ENCODE measurements around the gene ZNF738. TPM values are rescaled to one million over a fixed set of nuclear protein-coding genes. Genes with fewer than 3 reads are reported as not detected.
"Not testable (repeated sequence)": the region's sequence is repeated elsewhere in the genome, so short reads cannot be mapped to it uniquely, and the experiment has no call there.

ZNF738 gene
- 10 to 100 TPM in 1 of 5 experiments, 1 to 10 TPM in 4; 6.4 to 11.4 (median 9.8) TPM for total RNA-seq
- polyA plus RNA-seq: 1 to 10 TPM; 2.6 to 4.2 TPM
- 4.0 reads per million, percentile 21 among the genes with 10 or more reads in this experiment for total RNA-seq

- Mint-ChIP-seq H3K36me3 (peaks cover 6 to 33% (median 18%) of the 10 kb centered on the region in 5 donors), H3K27me3 (no peaks in the 10 kb centered on the region), H3K9me3 (peaks cover 0 to 16% (median 0%) of the 10 kb centered on the region in 11 donors), H3K4me3 (peak within 1 kb of the TSS; percentile 93 to 99 (median 98)), H3K27ac (peak within 1 kb of the TSS; percentile 85 to 98 (median 91)), H3K4me1 (peaks cover 6 to 17% (median 14%) of the 10 kb centered on the region in 7 donors)
- POLR2A ChIA-PET: interaction anchor here (0.6 to 3.4 kb wide), 4 partner anchors 27 to 492 kb away, joined by 3 to 20 read pairs (median 4); partner anchors contain the start of genes ZNF493 and ZNF708
- peaks cover 0 to 6% of the 10 kb centered on the region in 2 donors for H3K4me1 ChIP-seq (ENCODE audit: control insufficient read depth in 2 of 2, insufficient read depth in 2 of 2, low read length in 2 of 2)
- CTCF ChIA-PET: interaction anchor here (1.0 kb wide), 1 partner anchor 30 kb away, joined by 4 read pairs; no protein-coding TSS in a partner anchor
- peak; percentile 59 to 87 (median 76) for DNase-seq
- no peaks in the 10 kb centered on the region for H3K9me3 ChIP-seq (ENCODE audit: control insufficient read depth in 2 of 3, low read length in 3 of 3)
- peak within 1 kb of the TSS; percentile 77 for H3K27ac ChIP-seq (ENCODE audit: low read depth, low read length)
- intact Hi-C loops (cut with micrococcal nuclease): loop anchor here (1.0 to 10.0 kb wide), 4 partner anchors 30 to 477 kb away; partner anchors contain the start of genes ZNF493 (in 2 of the 2), ZNF708 (in 2 of the 2) and ZNF43 (in 1 of the 2)
- H3K27me3 ChIP-seq (ENCODE audit: control insufficient read depth in 2 of 2, insufficient read depth in 2 of 2, low read length in 2 of 2): no peaks in the 10 kb centered on the region
- peaks cover 0 to 7% (median 0%) of the 10 kb centered on the region in 3 experiments for H3K36me3 ChIP-seq (ENCODE audit: control insufficient read depth in 2 of 3, insufficient read depth in 3 of 3, low read length in 3 of 3)
- H3K4me3 ChIP-seq (ENCODE audit: low read length): peak within 1 kb of the TSS; percentile 98
- ATAC-seq: peak; percentile 98
Observed at GRCh38 chr19:21358768-21359451, at the start of gene ZNF738. Gene ZNF738 (plus strand): TSS chr19:21359000. CDS start chr19:21359141, 141 bp downstream.

- H3K27ac ChIP-seq (ENCODE audit: low read depth, low read length); intact Hi-C loops (cut with micrococcal nuclease); POLR2A ChIA-PET; H3K27me3 Mint-ChIP-seq; H3K27me3 ChIP-seq (ENCODE audit: control insufficient read depth in 2 of 2, insufficient read depth in 2 of 2, low read length in 2 of 2); ATAC-seq; CTCF ChIA-PET; H3K9me3 ChIP-seq (ENCODE audit: control insufficient read depth in 2 of 3, low read length in 3 of 3); H3K4me1 ChIP-seq (ENCODE audit: control insufficient read depth in 2 of 2, insufficient read depth in 2 of 2, low read length in 2 of 2); DNase-seq; H3K4me3 ChIP-seq (ENCODE audit: low read length): not testable (repeated sequence)
- peak overlapping the region in 5 of 9 donors; percentile 13 to 64 (median 45) for H3K27ac Mint-ChIP-seq
- H3K9me3 Mint-ChIP-seq: peaks cover 0 to 82% (median 0%) of the 10 kb centered on the region in 11 donors
- H3K36me3 ChIP-seq (ENCODE audit: control insufficient read depth in 2 of 3, insufficient read depth in 3 of 3, low read length in 3 of 3): peaks cover 0 to 36% (median 8%) of the 10 kb centered on the region in 3 experiments
- peaks cover 7 to 55% (median 34%) of the 10 kb centered on the region in 7 donors for H3K4me1 Mint-ChIP-seq
- H3K36me3 Mint-ChIP-seq: peaks cover 8 to 74% (median 68%) of the 10 kb centered on the region in 5 donors
- H3K4me3 Mint-ChIP-seq: peak overlapping the region in 1 of 10 donors; percentile 18
Observed at GRCh38 chr19:21312807-21313206, 46.0 kb upstream of the ZNF738 start.

GRCh38 chr19:21314676-21315075 lies 44.1 kb upstream of the ZNF738 start:
- H3K27me3 Mint-ChIP-seq: no peaks in the 10 kb centered on the region
- peaks cover 7 to 58% (median 34%) of the 10 kb centered on the region in 7 donors for H3K4me1 Mint-ChIP-seq

GRCh38 chr19:21317821-21318220 lies 41.0 kb upstream of the ZNF738 start:
- no peak for DNase-seq
- ATAC-seq: no peak
- peaks cover 0 to 35% (median 0%) of the 10 kb centered on the region in 3 experiments for H3K36me3 ChIP-seq (ENCODE audit: control insufficient read depth in 2 of 3, insufficient read depth in 3 of 3, low read length in 3 of 3)
- ChIA-PET POLR2A (interaction anchor here (1.3 kb wide), 1 partner anchor 11 kb away, joined by 5 read pairs; the partner anchor contains the start of gene ZNF708), CTCF (no interaction called here)
- no peak overlapping the region for H3K27ac ChIP-seq (ENCODE audit: low read depth, low read length)
- Mint-ChIP-seq H3K4me3 (peak overlapping the region in 1 of 10 donors; percentile 36), H3K4me1 (peaks cover 15 to 68% (median 56%) of the 10 kb centered on the region in 7 donors), H3K27me3 (no peaks in the 10 kb centered on the region), H3K27ac (peak overlapping the region in 2 of 9 donors; percentile 39 to 55), H3K36me3 (peaks cover 18 to 74% (median 70%) of the 10 kb centered on the region in 5 donors), H3K9me3 (peaks cover 0 to 84% (median 0%) of the 10 kb centered on the region in 11 donors)
- no peaks in the 10 kb centered on the region for H3K27me3 ChIP-seq (ENCODE audit: control insufficient read depth in 2 of 2, insufficient read depth in 2 of 2, low read length in 2 of 2)
- intact Hi-C loops (cut with micrococcal nuclease): no loop called here
- H3K4me1 ChIP-seq (ENCODE audit: control insufficient read depth in 2 of 2, insufficient read depth in 2 of 2, low read length in 2 of 2): no peaks in the 10 kb centered on the region
- H3K9me3 ChIP-seq (ENCODE audit: control insufficient read depth in 2 of 3, low read length in 3 of 3): peaks cover 0 to 3% (median 0%) of the 10 kb centered on the region in 3 experiments
- no peak overlapping the region for H3K4me3 ChIP-seq (ENCODE audit: low read length)

More at GRCh38 chr19:21314676-21315075, 44.1 kb upstream of the ZNF738 start:
- Histone ChIP-seq H3K27me3 (ENCODE audit: control insufficient read depth in 2 of 2, insufficient read depth in 2 of 2, low read length in 2 of 2) (no peaks in the 10 kb centered on the region), H3K9me3 (ENCODE audit: control insufficient read depth in 2 of 3, low read length in 3 of 3) (peaks cover 0 to 3% (median 0%) of the 10 kb centered on the region in 3 experiments), H3K4me1 (ENCODE audit: control insufficient read depth in 2 of 2, insufficient read depth in 2 of 2, low read length in 2 of 2) (no peaks in the 10 kb centered on the region), H3K4me3 (ENCODE audit: low read length) (no peak overlapping the region), H3K36me3 (ENCODE audit: control insufficient read depth in 2 of 3, insufficient read depth in 3 of 3, low read length in 3 of 3) (peaks cover 0 to 30% (median 0%) of the 10 kb centered on the region in 3 experiments), H3K27ac (ENCODE audit: low read depth, low read length) (no peak overlapping the region)
- Mint-ChIP-seq H3K36me3 (peaks cover 8 to 73% (median 66%) of the 10 kb centered on the region in 5 donors), H3K4me3 (peak overlapping the region in 2 of 10 donors; percentile 14 to 32), H3K27ac (peak overlapping the region in 3 of 9 donors; percentile 43 to 76 (median 69)), H3K9me3 (peaks cover 0 to 84% (median 0%) of the 10 kb centered on the region in 11 donors)
- intact Hi-C loops (cut with micrococcal nuclease): no loop called here
- DNase-seq (no peak), ATAC-seq (peak; percentile 72)
- POLR2A ChIA-PET: interaction anchor here (0.9 to 3.3 kb wide), 2 partner anchors 14 kb away, joined by 5 to 12 read pairs; partner anchors contain the start of gene ZNF708
- CTCF ChIA-PET: no interaction called here

GRCh38 chr19:21321134-21321533 lies 37.7 kb upstream of the ZNF738 start:
- ATAC-seq (no peak), DNase-seq (no peak)
- intact Hi-C loops (cut with micrococcal nuclease): loop anchor here (10.0 kb wide), 4 partner anchors 184 to 534 kb away; partner anchors contain the start of genes ZNF429 (in 1 of the 2) and ZNF430 (in 1 of the 2)
- peaks cover 16 to 84% (median 70%) of the 10 kb centered on the region in 5 donors for H3K36me3 Mint-ChIP-seq
- Histone ChIP-seq H3K4me3 (ENCODE audit: low read length) (no peak overlapping the region), H3K9me3 (ENCODE audit: control insufficient read depth in 2 of 3, low read length in 3 of 3) (peaks cover 0 to 3% (median 0%) of the 10 kb centered on the region in 3 experiments), H3K27me3 (ENCODE audit: control insufficient read depth in 2 of 2, insufficient read depth in 2 of 2, low read length in 2 of 2) (no peaks in the 10 kb centered on the region), H3K4me1 (ENCODE audit: control insufficient read depth in 2 of 2, insufficient read depth in 2 of 2, low read length in 2 of 2) (peaks cover 0 to 12% of the 10 kb centered on the region in 2 donors), H3K36me3 (ENCODE audit: control insufficient read depth in 2 of 3, insufficient read depth in 3 of 3, low read length in 3 of 3) (peaks cover 0 to 43% (median 5%) of the 10 kb centered on the region in 3 experiments), H3K27ac (ENCODE audit: low read depth, low read length) (no peak overlapping the region)
- H3K9me3 Mint-ChIP-seq: peaks cover 0 to 89% (median 9%) of the 10 kb centered on the region in 11 donors
- peak overlapping the region in 3 of 9 donors; percentile 19 to 78 (median 34) for H3K27ac Mint-ChIP-seq
- POLR2A ChIA-PET: no interaction called here
- H3K27me3 Mint-ChIP-seq: no peaks in the 10 kb centered on the region
- H3K4me1 Mint-ChIP-seq: peaks cover 21 to 76% (median 60%) of the 10 kb centered on the region in 7 donors
- peak overlapping the region in 4 of 10 donors; percentile 0 to 41 (median 36) for H3K4me3 Mint-ChIP-seq
- CTCF ChIA-PET: no interaction called here

- ChIA-PET CTCF (interaction anchor here (0.7 kb wide), 1 partner anchor 247 kb away, joined by 3 read pairs; no protein-coding TSS in a partner anchor), POLR2A (interaction anchor here (0.6 kb wide), 1 partner anchor 10 kb away, joined by 4 read pairs; no protein-coding TSS in a partner anchor)
- Mint-ChIP-seq H3K4me1 (peaks cover 24 to 81% (median 64%) of the 10 kb centered on the region in 7 donors), H3K27me3 (no peaks in the 10 kb centered on the region), H3K27ac (peak overlapping the region in 3 of 9 donors; percentile 12 to 41 (median 31)), H3K4me3 (peak overlapping the region in 7 of 10 donors; percentile 1 to 65 (median 43)), H3K9me3 (peaks cover 0 to 92% (median 13%) of the 10 kb centered on the region in 11 donors), H3K36me3 (peaks cover 20 to 87% (median 77%) of the 10 kb centered on the region in 5 donors)
- Histone ChIP-seq H3K9me3 (ENCODE audit: control insufficient read depth in 2 of 3, low read length in 3 of 3) (peaks cover 0 to 3% (median 0%) of the 10 kb centered on the region in 3 experiments), H3K4me3 (ENCODE audit: low read length) (no peak overlapping the region), H3K4me1 (ENCODE audit: control insufficient read depth in 2 of 2, insufficient read depth in 2 of 2, low read length in 2 of 2) (peaks cover 0 to 14% of the 10 kb centered on the region in 2 donors), H3K27ac (ENCODE audit: low read depth, low read length) (no peak overlapping the region), H3K36me3 (ENCODE audit: control insufficient read depth in 2 of 3, insufficient read depth in 3 of 3, low read length in 3 of 3) (peaks cover 0 to 47% (median 6%) of the 10 kb centered on the region in 3 experiments), H3K27me3 (ENCODE audit: control insufficient read depth in 2 of 2, insufficient read depth in 2 of 2, low read length in 2 of 2) (no peaks in the 10 kb centered on the region)
- intact Hi-C loops (cut with micrococcal nuclease): loop anchor here (10.0 kb wide), 4 partner anchors 183 to 533 kb away; partner anchors contain the start of genes ZNF429 (in 1 of the 2) and ZNF430 (in 1 of the 2)
- DNase-seq (no peak), ATAC-seq (no peak)
Observed at GRCh38 chr19:21321996-21322395, 36.8 kb upstream of the ZNF738 start.

All from naive thymus-derived CD4-positive, alpha-beta T cell (primary cell).